GM19463 (cell line): Measurements from ENCODE around the gene DNAJA3.
A peak's percentile ranks its signal among the peaks of the same experiment; 100 is the strongest.

Experiments
- ATAC-seq: cut with Tn5 transposase; IDR thresholded peaks from one replicate; pipeline ENCODE4 v1.9.1; 2021; ENCODE audit warnings: mild to moderate bottlenecking, moderate library complexity; ENCODE audit not compliant: unreplicated experiment

DNAJA3 gene

GRCh38 chr16:4404247-4404966 is 21.3 kb upstream of the DNAJA3 start:
- ATAC-seq = no peak

- no peak for ATAC-seq
Observed at GRCh38 chr16:4404967-4405696, 20.5 kb upstream of the DNAJA3 start.

GRCh38 chr16:4407543-4408322 is 17.9 kb upstream of the DNAJA3 start:
- no peak for ATAC-seq

GRCh38 chr16:4408323-4408690 is 17.4 kb upstream of the DNAJA3 start:
- ATAC-seq = no peak

- no peak for ATAC-seq
Observed at GRCh38 chr16:4409081-4409932, 16.4 kb upstream of the DNAJA3 start.

GRCh38 chr16:4410335-4411075 is 15.2 kb upstream of the DNAJA3 start:
- no peak for ATAC-seq

GRCh38 chr16:4411684-4412083 is 14.0 kb upstream of the DNAJA3 start:
- no peak for ATAC-seq

- ATAC-seq = no peak
Observed at GRCh38 chr16:4412159-4412558, 13.5 kb upstream of the DNAJA3 start.

GRCh38 chr16:4412854-4413253 is 12.8 kb upstream of the DNAJA3 start:
- no peak for ATAC-seq

- peak; percentile 57 for ATAC-seq
Observed at GRCh38 chr16:4414187-4414917, 11.3 kb upstream of the DNAJA3 start.

- no peak for ATAC-seq
Observed at GRCh38 chr16:4415538-4416199, 10.0 kb upstream of the DNAJA3 start.

- peak; percentile 75 for ATAC-seq
Observed at GRCh38 chr16:4416200-4417032, 9.3 kb upstream of the DNAJA3 start, which contains the start of gene CORO7. Gene CORO7 (minus strand): TSS chr16:4416596. CDS start chr16:4416518, 78 bp downstream.

- ATAC-seq = no peak
Observed at GRCh38 chr16:4419402-4419959, 6.2 kb upstream of the DNAJA3 start.

- no peak for ATAC-seq
Observed at GRCh38 chr16:4420505-4421105, 5.1 kb upstream of the DNAJA3 start.

GRCh38 chr16:4426021-4426684 is 485 bp downstream of the DNAJA3 start:
- peak; percentile 16 for ATAC-seq

- no peak for ATAC-seq
Observed at GRCh38 chr16:4426722-4427372, 1.2 kb downstream of the DNAJA3 start.
